D721Med (cell line): ENCODE results near the gene ALB.

Experiments
- DNase-seq: peaks from one replicate; pipeline ENCODE4 v3.0.0; 2011; ENCODE audit warnings: low spot score; ENCODE audit not compliant: insufficient read length
- FAIRE-seq: peaks from 2 replicates; lab custom pipeline; 2011; peaks lifted over from hg19 to GRCh38; lab: Jason Lieb, UNC
- CTCF ChIP-seq: IDR thresholded peaks from 2 replicates; pipeline ENCODE4 v1.5.1; 2012; ENCODE audit warnings: mild to moderate bottlenecking, control low read depth; ENCODE audit not compliant: insufficient read depth; ENCODE audit errors: missing control alignments

Gene ALB

GRCh38 chr4:73438048-73438447 is 34.0 kb downstream of the ALB start:
- no peak for TF ChIP-seq CTCF
- no peak for DNase-seq
- no peak for FAIRE-seq

- FAIRE-seq (no peak), DNase-seq (no peak)
These were observed 34.6 kb downstream of the ALB start for GRCh38 chr4:73438582-73439215.

GRCh38 chr4:73439445-73439844 is 35.4 kb downstream of the ALB start:
- DNase-seq (no peak), FAIRE-seq (no peak)
- no peak for TF ChIP-seq CTCF

More at GRCh38 chr4:73438582-73439215, 34.6 kb downstream of the ALB start:
- no peak for TF ChIP-seq CTCF

- TF ChIP-seq CTCF = no peak
- DNase-seq = no peak
- FAIRE-seq = no peak
These were observed 35.9 kb downstream of the ALB start for GRCh38 chr4:73439991-73440390.

- FAIRE-seq (no peak), DNase-seq (no peak)
- no peak for TF ChIP-seq CTCF
These were observed 36.6 kb downstream of the ALB start for GRCh38 chr4:73440653-73441052.

GRCh38 chr4:73442275-73442674 is 38.2 kb downstream of the ALB start:
- DNase-seq (no peak), FAIRE-seq (no peak)
- no peak for TF ChIP-seq CTCF

- no peak for TF ChIP-seq CTCF
- no peak for DNase-seq
- no peak for FAIRE-seq
These were observed 39.1 kb downstream of the ALB start for GRCh38 chr4:73443224-73443623.
